ENCODE data around the gene VIM. TPM values are rescaled to one million over a fixed set of nuclear protein-coding genes. Genes with fewer than 3 reads are reported as not detected.
"Not testable (repeated sequence)": the region's sequence is repeated elsewhere in the genome, so short reads cannot be mapped to it uniquely, and the experiment has no call there.

Gene VIM
- total and polyA plus RNA-seq, 2 donors (not counting 1 experiment from before 2014, with no cell fraction given) = 343 to 375 TPM

DNA sequence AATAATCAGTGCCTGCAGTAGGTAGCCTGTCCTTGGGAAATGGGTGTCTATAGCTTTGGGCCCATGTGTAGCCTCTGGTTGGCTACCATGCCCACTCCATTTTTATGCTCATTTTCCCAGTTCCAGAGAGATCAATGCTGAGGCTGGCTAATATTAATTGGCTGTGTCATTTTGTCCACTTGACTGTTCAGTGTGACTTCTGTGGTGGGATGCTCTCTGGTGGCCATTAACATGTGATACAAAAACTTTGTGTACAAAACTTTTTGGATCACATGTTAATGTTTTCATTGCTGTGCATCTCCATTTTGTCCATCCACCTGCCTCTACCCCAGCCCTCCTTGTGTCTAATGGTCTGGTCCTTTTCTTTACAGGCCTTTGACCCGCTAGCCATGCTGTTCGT lies 22.7 kb downstream of the VIM start:
- no peaks in the 10 kb centered on the region for H3K79me2 ChIP-seq (ENCODE audit: control insufficient read depth, insufficient read depth, low read length)
- H3K27ac ChIP-seq (ENCODE audit: low read length in 2 of 2) = no peak overlapping the region
- no peaks in the 10 kb centered on the region for H3K36me3 ChIP-seq (replicated peaks in 1 of 2; ENCODE audit: control extremely low read depth in 1 of 2, control insufficient read depth in 1 of 2, extremely low read depth in 1 of 2, insufficient read depth in 2 of 2, low read length in 1 of 2)
- H4K20me1 ChIP-seq (ENCODE audit: control insufficient read depth, insufficient read depth, low read length, poor library complexity, severe bottlenecking) = no peaks in the 10 kb centered on the region
- no peak for TF ChIP-seq EZH2 (IDR thresholded peaks at IDR 0.05; ENCODE audit: borderline replicate concordance, insufficient read depth, low read depth, low read length, poor library complexity, severe bottlenecking)
- Mint-ChIP-seq H3K27me3 (peaks cover 10% of the 10 kb centered on the region), H3K27ac (no peak overlapping the region), H3K9me3 (ENCODE audit: insufficient read depth) (no peaks in the 10 kb centered on the region), H3K4me3 (no peak overlapping the region), H3K4me1 (no peaks in the 10 kb centered on the region)
- DNase-seq (peak; percentile 14), ATAC-seq (ENCODE audit: low read depth) (no peak)
- H3K4me1 ChIP-seq (ENCODE audit: control insufficient read depth in 2 of 2, insufficient read depth in 2 of 2, low read length in 2 of 2) = no peaks in the 10 kb centered on the region
- H3K9me3 ChIP-seq (ENCODE audit: control extremely low read depth in 1 of 3, control insufficient read depth in 2 of 3, insufficient read depth in 1 of 3, low read length in 2 of 3) = peaks cover 0 to 1% (median 0%) of the 10 kb centered on the region in 3 donors
- CTCF ChIA-PET = interaction anchor here (0.6 to 8.1 kb wide), 8 partner anchors 20 to 1642 kb away, joined by 3 to 72 read pairs (median 4); no protein-coding TSS in a partner anchor
- no peak overlapping the region for H3K9ac ChIP-seq (ENCODE audit: low read length)
- no peak overlapping the region for H2AFZ ChIP-seq (ENCODE audit: insufficient read depth, low read depth, low read length, poor library complexity, severe bottlenecking)
- POLR2A ChIA-PET = no interaction called here
- no peaks in the 10 kb centered on the region for H3K27me3 ChIP-seq (replicated peaks in 1 of 4; ENCODE audit: control extremely low read depth in 1 of 4, control insufficient read depth in 3 of 4, insufficient read depth in 4 of 4, low read length in 3 of 4)
- no peak overlapping the region for H3K4me2 ChIP-seq (replicated peaks; ENCODE audit: low read depth, low read length, poor library complexity, severe bottlenecking)
- no CpG with 5 or more reads among the region's 2 CpGs for WGBS (ENCODE audit: insufficient coverage)
- intact Hi-C loops (cut with micrococcal nuclease) = no loop called here
- no peak overlapping the region for H3K4me3 ChIP-seq (ENCODE audit: control extremely low read depth in 1 of 5, extremely low read depth in 1 of 5, insufficient read depth in 1 of 5, low read depth in 2 of 5, low read length in 4 of 5)

DNA sequence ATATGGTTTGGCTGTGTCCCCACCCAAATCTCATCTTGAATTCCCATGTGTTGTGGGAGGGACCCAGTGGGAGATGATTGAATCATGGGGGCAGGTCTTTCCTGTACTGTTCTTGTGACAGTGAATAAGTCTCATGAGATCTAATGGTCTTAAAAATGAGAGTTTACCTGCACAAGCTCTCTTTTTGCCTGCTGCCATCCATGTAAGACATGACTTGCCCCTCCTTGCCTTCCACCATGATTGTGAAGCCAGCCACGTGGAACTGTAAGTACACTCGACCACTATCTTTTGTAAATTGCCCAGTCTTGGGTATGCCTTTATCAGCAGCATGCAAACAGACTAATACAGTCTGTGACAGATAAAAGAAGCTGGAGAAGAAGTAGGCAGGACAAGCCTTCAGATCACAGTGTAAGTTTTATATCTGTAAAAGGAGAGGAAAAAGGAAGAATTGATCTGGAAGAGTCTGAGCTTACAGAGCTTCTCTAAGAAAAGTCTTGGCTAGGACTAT lies 26.6 kb downstream of the VIM start:
- CTCF ChIA-PET = interaction anchor here (0.6 to 8.1 kb wide), 4 partner anchors 363 to 566 kb away, joined by 3 to 72 read pairs (median 4); no protein-coding TSS in a partner anchor
- intact Hi-C loops (cut with micrococcal nuclease) = not testable (repeated sequence)

More for the DNA sequence above, 26.6 kb downstream of the VIM start:
- H3K4me1 Mint-ChIP-seq; H3K4me1 ChIP-seq (ENCODE audit: control insufficient read depth in 2 of 2, insufficient read depth in 2 of 2, low read length in 2 of 2); DNase-seq; H3K4me3 Mint-ChIP-seq; ATAC-seq (ENCODE audit: low read depth); H3K9ac ChIP-seq (ENCODE audit: low read length); H4K20me1 ChIP-seq (ENCODE audit: control insufficient read depth, insufficient read depth, low read length, poor library complexity, severe bottlenecking); H3K79me2 ChIP-seq (ENCODE audit: control insufficient read depth, insufficient read depth, low read length); H3K36me3 ChIP-seq (replicated peaks in 1 of 2; ENCODE audit: control extremely low read depth in 1 of 2, control insufficient read depth in 1 of 2, extremely low read depth in 1 of 2, insufficient read depth in 2 of 2, low read length in 1 of 2); H3K27me3 ChIP-seq (replicated peaks in 1 of 4; ENCODE audit: control extremely low read depth in 1 of 4, control insufficient read depth in 3 of 4, insufficient read depth in 4 of 4, low read length in 3 of 4); H3K4me3 ChIP-seq (ENCODE audit: control extremely low read depth in 1 of 5, extremely low read depth in 1 of 5, insufficient read depth in 1 of 5, low read depth in 2 of 5, low read length in 4 of 5); H3K27ac ChIP-seq (ENCODE audit: low read length in 2 of 2); H3K4me2 ChIP-seq (replicated peaks; ENCODE audit: low read depth, low read length, poor library complexity, severe bottlenecking); POLR2A ChIA-PET; H3K27ac Mint-ChIP-seq; H3K9me3 ChIP-seq (ENCODE audit: control extremely low read depth in 1 of 3, control insufficient read depth in 2 of 3, insufficient read depth in 1 of 3, low read length in 2 of 3); H3K9me3 Mint-ChIP-seq (ENCODE audit: insufficient read depth); H2AFZ ChIP-seq (ENCODE audit: insufficient read depth, low read depth, low read length, poor library complexity, severe bottlenecking): not testable (repeated sequence)
- WGBS (ENCODE audit: insufficient coverage) = 93% methylated on average over 2 of the region's 2 CpGs
- H3K27me3 Mint-ChIP-seq = peaks cover 10% of the 10 kb centered on the region
